ENCODE measurements around the gene NRP1.

The NRP1 gene

GRCh38 chr10:33267708-33268107, 66.8 kb downstream of the NRP1 start:
- DNase-seq (ENCODE audit: extremely low read depth in 1 of 2, low read depth in 1 of 2), result no peak

- DNase-seq (ENCODE audit: extremely low read depth in 1 of 2, low read depth in 1 of 2), result no peak
Measured at GRCh38 chr10:33265621-33266020, 68.8 kb downstream of the NRP1 start.

GRCh38 chr10:33263453-33263852, 71.0 kb downstream of the NRP1 start:
- DNase-seq (ENCODE audit: extremely low read depth in 1 of 2, low read depth in 1 of 2), result no peak

- DNase-seq (ENCODE audit: extremely low read depth in 1 of 2, low read depth in 1 of 2), result no peak
Measured at GRCh38 chr10:33262871-33263270, 71.6 kb downstream of the NRP1 start.

- DNase-seq (ENCODE audit: extremely low read depth in 1 of 2, low read depth in 1 of 2), result no peak
Measured at GRCh38 chr10:33260403-33261149, 73.9 kb downstream of the NRP1 start.

GRCh38 chr10:33258967-33259366, 75.5 kb downstream of the NRP1 start:
- no peak for DNase-seq (ENCODE audit: extremely low read depth in 1 of 2, low read depth in 1 of 2)

- DNase-seq (ENCODE audit: extremely low read depth in 1 of 2, low read depth in 1 of 2), result no peak
Measured at GRCh38 chr10:33257439-33258080, 76.9 kb downstream of the NRP1 start.

- DNase-seq (ENCODE audit: extremely low read depth in 1 of 2, low read depth in 1 of 2), result no peak
Measured at GRCh38 chr10:33256458-33256857, 78.0 kb downstream of the NRP1 start.

GRCh38 chr10:33254556-33255160, 79.8 kb downstream of the NRP1 start:
- DNase-seq (ENCODE audit: extremely low read depth in 1 of 2, low read depth in 1 of 2), result no peak

- DNase-seq (ENCODE audit: extremely low read depth in 1 of 2, low read depth in 1 of 2), result no peak
Measured at GRCh38 chr10:33253411-33253810, 81.1 kb downstream of the NRP1 start.

GRCh38 chr10:33252794-33253203, 81.7 kb downstream of the NRP1 start:
- DNase-seq (ENCODE audit: extremely low read depth in 1 of 2, low read depth in 1 of 2), result no peak

GRCh38 chr10:33252324-33252723, 82.1 kb downstream of the NRP1 start:
- no peak for DNase-seq (ENCODE audit: extremely low read depth in 1 of 2, low read depth in 1 of 2)

- no peak for DNase-seq (ENCODE audit: extremely low read depth in 1 of 2, low read depth in 1 of 2)
Measured at GRCh38 chr10:33249659-33250345, 84.7 kb downstream of the NRP1 start.

GRCh38 chr10:33249137-33249536, 85.3 kb downstream of the NRP1 start:
- DNase-seq (ENCODE audit: extremely low read depth in 1 of 2, low read depth in 1 of 2), result no peak

- DNase-seq (ENCODE audit: extremely low read depth in 1 of 2, low read depth in 1 of 2), result no peak
Measured at GRCh38 chr10:33248638-33249037, 85.8 kb downstream of the NRP1 start.

GRCh38 chr10:33247221-33247922, 87.1 kb downstream of the NRP1 start:
- DNase-seq (ENCODE audit: extremely low read depth in 1 of 2, low read depth in 1 of 2), result no peak

GRCh38 chr10:33245343-33245742, 89.1 kb downstream of the NRP1 start:
- no peak for DNase-seq (ENCODE audit: extremely low read depth in 1 of 2, low read depth in 1 of 2)

GRCh38 chr10:33244354-33244967, 90.0 kb downstream of the NRP1 start:
- no peak for DNase-seq (ENCODE audit: extremely low read depth in 1 of 2, low read depth in 1 of 2)

GRCh38 chr10:33243703-33244102, 90.8 kb downstream of the NRP1 start:
- no peak for DNase-seq (ENCODE audit: extremely low read depth in 1 of 2, low read depth in 1 of 2)

GRCh38 chr10:33242931-33243330, 91.5 kb downstream of the NRP1 start:
- DNase-seq (ENCODE audit: extremely low read depth in 1 of 2, low read depth in 1 of 2), result no peak

GRCh38 chr10:33241351-33241750, 93.1 kb downstream of the NRP1 start:
- no peak for DNase-seq (ENCODE audit: extremely low read depth in 1 of 2, low read depth in 1 of 2)
